GM21367 (cell line): Measurements from ENCODE around the gene TLCD3B.

ENCODE experiments used
- ATAC-seq: cut with Tn5 transposase; IDR thresholded peaks from one replicate; pipeline ENCODE4 v1.9.1; 2021; ENCODE audit not compliant: unreplicated experiment

TLCD3B gene

GRCh38 chr16:30005341-30006094 lies 25.6 kb downstream of the TLCD3B start:
- ATAC-seq = no peak

- no peak for ATAC-seq
Observed at GRCh38 chr16:30004811-30005242, 26.2 kb downstream of the TLCD3B start.

DNA sequence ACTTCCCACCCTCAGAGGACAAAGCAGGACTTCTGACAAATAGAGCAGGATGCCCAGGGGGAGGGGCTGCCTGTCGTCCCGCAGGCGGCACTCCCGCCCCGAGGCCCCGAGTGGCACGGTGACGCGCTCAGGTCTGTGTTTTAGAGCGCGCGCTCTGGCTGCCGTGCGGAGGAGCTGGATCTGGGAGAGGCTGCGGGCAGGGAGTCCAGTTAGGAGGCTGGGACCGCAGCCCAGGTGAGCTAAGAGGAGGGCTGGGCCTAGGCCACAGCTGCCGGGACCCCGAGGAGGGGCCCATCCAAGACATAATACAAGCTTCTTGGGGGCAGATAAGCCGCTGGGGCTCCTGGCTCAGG lies 26.7 kb downstream of the TLCD3B start:
- ATAC-seq = no peak

DNA sequence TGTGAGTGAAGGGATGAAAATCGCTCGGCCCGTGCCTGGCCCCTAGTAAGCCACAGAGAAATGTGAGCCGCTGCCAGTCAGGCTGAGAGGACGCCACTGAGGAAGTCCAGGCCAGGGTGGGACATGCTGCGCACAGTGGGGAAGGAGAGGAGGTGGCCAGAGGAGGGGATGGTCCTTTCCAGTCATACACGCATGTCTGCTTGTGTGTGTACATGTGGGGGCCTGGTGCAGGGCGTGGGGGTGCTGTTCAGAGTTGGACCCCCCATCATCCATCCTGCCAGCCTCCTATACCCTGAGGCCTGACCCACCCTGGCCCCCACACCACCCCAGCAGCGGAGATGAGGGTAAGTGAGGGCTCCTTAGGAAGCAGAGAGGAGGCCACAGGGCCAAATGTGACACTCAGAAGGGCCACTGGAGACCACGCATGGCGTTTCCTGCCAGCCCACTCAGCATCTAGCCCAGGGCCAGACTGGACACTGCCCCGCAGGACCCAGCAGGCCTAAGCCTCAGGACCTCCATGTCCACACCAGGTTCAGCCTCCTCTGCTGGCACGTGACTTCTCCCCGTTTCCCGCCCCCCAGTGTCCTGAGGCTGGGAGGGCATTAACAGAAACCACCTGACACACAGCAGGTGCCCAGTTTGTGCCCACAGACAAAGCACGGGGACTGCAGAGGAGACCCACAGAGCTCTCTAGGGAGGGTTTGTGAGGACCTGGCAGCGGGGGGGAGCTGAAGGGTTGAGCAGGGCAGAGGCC lies 27.2 kb downstream of the TLCD3B start:
- no peak for ATAC-seq

- ATAC-seq = no peak
Observed at GRCh38 chr16:30002614-30003346, 28.3 kb downstream of the TLCD3B start.

GRCh38 chr16:30000735-30001631 lies 30.1 kb downstream of the TLCD3B start:
- ATAC-seq = no peak

DNA sequence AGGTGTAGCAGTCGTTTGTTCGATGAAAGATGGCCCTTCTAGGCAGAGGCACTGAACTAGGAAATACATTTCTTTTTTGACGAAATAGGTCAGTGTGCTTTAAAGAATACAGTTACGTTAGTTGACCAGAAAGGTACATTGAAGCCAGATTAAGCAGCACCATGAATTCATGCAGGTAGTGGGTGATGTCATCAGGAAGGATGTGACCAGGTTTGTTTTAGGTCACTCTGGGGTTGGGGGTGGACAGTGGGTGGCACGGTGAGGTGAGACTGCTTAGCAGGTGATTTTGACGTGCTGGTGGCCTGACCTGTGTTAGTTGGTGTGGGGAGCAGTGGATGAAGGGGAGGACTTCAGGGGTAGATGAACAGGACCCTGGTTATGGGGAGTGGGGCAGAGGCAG lies 31.5 kb downstream of the TLCD3B start:
- ATAC-seq = no peak

DNA sequence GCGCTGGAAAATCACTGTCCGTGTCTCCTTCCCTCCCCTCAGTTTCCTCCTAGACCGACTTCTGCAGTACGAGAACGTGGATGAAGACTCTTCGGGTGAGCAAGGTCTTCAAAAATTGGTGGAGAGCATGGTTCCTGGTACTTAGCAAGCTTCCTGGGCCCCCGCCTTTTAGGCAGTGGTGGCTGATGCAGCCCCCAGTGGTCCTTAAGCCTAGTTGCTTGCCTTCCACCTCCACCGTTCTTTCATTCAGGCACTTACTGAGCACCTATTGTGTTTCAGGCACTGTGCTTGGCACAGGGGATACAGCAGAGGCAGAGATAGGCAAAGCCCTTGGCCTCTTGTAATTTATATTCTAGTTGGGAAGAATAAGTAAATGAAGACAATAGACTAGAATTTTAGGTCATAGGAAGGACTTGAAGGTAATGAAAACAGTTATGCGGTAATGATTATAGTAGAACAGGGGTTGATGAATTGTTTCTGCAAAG lies 34.3 kb downstream of the TLCD3B start:
- ATAC-seq = no peak

DNA sequence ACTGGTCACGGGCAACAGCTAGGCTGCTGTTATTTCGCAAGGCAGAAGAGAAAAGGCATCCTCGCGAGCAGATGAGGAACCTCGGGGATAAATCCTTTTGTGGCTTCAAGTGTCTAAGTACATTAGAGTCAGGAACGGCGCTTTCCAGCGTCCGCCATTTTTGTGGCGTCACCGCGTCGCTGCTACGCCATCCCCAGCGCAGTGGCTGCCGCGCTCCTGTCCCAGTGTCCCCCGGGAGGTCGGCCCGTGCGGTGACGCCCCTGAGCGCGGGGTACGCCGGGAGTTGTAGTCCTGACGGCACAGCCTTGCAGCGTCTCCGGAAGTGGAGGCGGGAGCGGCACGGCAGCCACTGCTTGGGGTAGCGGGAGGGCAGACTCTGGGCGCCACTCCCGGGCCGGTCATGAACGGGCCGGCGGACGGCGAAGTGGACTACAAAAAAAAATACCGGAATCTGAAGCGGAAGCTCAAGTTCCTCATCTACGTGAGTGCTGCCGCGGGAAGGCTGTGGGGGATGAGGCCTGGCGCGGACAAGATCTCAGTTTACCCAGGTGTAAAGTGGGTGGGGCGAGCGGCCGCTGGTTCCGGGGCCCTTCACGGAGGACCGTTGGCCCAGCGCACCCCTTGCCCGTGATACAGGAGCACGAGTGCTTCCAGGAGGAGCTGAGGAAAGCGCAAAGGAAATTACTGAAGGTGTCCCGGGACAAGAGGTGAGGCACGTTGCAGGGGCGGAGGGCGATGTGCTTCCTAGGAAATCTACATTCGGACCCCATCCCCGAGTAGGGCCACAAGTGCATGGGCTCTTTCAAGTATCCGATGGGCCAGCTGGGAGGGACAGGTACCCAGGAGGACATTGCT lies 34.9 kb downstream of the TLCD3B start, which contains the start of gene INO80E:
INO80E (plus strand) TSS at position 331 of the 855 bp plus-strand sequence; CDS start at position 401, 70 bp downstream.
- ATAC-seq = peak; percentile 71

DNA sequence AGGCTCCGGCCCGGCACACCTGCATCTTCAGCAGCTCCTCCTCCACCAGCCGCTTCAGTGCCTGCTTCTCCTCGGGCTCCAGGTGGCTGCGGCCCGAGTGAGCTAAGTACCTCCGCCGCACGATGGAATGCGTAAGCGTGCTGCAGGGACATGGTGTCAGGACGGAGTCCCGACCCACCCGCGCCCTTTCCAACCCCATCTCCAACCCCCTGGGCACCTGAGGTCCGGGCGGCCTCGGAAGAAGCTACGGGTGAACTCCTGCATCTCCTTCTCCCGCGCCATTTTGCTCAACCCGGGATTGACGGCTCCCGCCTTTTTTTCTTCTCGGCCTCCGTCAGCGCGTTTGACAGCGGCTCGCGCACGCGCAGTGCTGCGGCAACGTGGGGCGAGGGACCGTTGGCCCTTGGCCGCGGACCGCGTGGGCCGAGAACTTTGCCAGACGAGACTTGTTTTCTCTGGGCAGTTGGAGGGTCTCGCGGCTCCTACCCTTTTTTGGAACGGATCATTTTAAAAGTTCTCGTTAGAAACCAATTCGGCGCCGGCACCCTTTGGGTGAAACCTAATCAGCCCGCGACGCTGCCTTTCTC lies 35.7 kb downstream of the TLCD3B start, which contains the start of gene HIRIP3:
HIRIP3 (minus strand) TSS at position 294 of the 587 bp plus-strand sequence; CDS start at position 282, 12 bp downstream.
- peak; percentile 25 for ATAC-seq

DNA sequence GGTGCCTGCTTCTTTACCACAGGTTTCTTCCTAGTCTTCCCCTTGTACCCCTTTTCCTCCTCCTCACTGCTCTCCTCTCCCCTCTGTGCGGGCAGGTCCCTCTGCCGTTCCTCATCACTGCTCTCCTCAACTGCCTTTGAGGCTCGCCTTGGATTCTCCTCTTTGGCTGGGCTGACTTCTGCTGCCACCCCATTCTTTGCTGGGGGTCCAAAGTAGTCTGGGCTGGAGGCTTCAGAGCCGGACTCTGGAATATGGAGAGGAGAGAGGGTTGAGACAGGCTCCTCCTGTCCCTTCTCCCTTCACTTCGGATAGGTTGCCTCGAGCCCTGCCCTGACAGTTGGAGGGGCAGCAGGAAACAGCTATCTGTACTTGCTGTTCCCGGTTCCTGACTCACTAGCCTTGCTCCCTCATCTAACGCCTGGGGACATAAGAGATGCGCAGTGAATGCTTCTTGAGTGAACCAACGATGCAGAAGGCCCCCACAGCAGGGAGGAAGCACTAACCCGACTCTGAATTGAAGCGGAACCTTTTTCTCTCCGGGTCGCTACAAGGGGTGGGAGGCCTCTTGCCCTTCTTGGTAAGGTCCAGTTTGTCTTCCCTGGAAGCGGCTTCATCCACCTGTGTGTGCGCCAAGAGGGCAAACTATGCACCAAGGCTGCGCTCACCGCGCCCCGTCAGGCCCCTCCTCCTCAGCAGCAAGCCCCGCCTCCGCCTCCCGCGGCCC lies 36.3 kb downstream of the TLCD3B start:
- ATAC-seq = peak; percentile 20

DNA sequence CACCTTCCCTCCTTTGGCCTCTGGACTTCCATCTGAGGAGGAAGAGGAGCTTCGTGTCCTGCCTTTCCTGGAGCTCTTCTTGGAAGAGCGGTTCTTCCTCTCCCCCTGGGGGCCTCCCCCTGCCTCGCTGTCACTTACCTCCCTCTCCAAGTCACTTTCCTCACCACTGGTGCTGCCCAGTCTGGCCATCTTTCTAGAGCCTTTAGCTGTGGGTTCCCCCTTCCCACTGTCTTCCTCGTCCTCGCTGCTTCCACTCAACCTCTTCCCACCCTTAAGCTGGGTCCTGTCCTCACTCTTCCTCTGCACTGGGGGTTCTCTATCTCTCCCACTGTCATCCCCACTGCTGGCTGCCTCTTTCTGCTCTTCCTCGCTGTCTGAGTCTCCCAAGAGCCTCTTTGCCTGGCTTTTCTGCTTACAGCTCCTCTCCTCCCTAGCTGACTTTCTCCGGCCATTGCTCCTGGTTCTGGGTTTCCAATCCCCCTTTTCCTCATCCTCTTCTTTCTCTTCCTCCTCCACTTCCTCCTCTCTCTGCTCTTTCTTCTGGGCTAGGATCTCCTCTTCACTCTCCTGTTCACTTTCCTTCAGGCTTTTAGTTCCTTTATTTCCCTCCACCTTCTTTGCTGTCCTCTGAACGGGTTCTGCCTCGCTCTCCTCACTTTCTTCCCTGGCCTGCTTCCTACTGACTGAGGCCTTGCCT lies 37.0 kb downstream of the TLCD3B start:
- ATAC-seq = no peak

DNA sequence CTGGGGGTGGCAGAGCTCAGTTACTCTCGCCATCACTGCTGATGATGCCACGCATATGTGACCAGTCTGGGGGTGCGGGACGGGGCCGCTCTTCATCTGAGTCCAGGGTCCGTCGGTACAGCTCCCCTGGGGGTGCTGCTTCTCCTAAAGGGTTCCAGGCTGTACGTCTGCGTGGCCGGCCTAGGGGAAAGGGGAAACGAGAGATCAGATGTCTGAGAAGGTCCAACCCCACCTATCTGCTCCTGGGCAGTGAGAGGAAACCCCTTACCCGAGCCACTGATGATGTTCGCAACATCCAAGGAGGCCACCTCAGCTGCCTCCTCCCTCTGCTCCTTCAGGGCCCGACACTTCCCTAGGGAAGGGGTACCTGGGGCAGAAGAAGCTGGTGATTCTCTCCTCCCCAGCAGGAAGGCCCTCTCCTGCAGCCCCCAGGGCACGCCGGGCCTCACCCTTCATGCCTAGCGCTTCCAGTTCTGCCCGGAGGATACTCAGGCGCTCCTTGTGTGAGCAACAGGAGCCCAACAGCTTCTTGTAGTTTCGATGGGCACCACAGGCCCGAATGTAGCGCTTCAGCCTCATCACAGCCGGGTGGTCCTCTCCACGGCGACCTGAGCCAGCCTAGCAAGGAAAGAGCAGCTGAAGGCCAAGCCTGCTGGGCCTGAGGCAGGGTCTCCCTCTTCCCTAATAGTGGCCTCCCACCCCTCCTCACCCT lies 37.7 kb downstream of the TLCD3B start:
- ATAC-seq = no peak

GRCh38 chr16:29992344-29992967 lies 38.6 kb downstream of the TLCD3B start:
- no peak for ATAC-seq

DNA sequence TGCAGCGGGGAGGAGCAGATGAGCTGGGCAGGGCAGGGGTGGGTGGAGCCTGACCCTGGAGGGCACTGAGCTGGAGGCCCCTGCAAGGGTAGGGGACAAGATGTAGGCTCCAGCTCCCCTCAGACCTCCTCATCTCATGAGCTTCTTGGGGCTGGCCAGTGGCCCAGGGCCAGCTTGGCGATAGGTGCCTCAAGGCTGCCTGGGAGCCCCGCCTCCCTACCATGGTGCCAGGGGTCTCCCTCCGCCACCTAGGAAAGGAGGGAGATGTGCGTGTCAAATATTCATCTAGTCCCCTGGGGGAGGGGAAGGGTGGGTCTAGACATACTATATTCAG lies 39.5 kb downstream of the TLCD3B start:
- ATAC-seq = no peak

DNA sequence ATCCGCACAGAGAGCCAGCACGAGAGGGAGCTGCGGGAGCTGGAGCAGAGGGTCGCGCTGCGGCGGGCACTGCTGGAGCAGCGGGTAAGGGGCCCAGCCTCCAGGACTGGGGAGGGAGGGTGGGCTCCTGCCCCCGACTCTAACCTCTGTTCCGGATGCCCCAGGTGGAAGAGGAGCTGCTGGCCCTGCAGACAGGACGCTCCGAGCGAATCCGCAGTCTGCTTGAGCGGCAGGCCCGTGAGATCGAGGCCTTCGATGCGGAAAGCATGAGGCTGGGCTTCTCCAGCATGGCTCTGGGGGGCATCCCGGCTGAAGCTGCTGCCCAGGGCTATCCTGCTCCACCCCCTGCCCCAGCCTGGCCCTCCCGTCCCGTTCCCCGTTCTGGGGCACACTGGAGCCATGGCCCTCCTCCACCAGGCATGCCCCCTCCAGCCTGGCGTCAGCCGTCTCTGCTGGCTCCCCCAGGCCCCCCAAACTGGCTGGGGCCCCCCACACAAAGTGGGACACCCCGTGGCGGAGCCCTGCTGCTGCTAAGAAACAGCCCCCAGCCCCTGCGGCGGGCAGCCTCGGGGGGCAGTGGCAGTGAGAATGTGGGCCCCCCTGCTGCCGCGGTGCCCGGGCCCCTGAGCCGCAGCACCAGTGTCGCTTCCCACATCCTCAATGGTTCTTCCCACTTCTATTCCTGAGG lies 40.0 kb downstream of the TLCD3B start:
- no peak for ATAC-seq
